Peyer's patch (tissue), 4 donors: ENCODE measurements around the gene ZNF383. TPM values are rescaled to one million over a fixed set of nuclear protein-coding genes. Genes with fewer than 3 reads are reported as not detected.

Experiments
- total RNA-seq, 4 donors: library from RNA; depleted of rRNA; stranded (reverse); fragments of >200 nt; gene quantifications; one replicate each; pipeline ENCODE4 v1.1.0, GENCODE V29; 2016

ZNF383 gene
- total RNA-seq, 4 donors from 2014 or later, result 7.4 to 23.1 (median 12.1) TPM

Other genes starting within 250 kb of the ZNF383 start
- 10 to 100 TPM in 1 of 4 donors, 1 to 10 TPM in 3; 1.9 to 17.3 (median 9.0) TPM for gene ZNF420, start 139.8 kb upstream of the ZNF383 start, total RNA-seq
- 10 to 100 TPM in 1 of 4 donors, 1 to 10 TPM in 3; 4.1 to 27.5 (median 6.7) TPM for gene ZNF585A, start 45.5 kb upstream of the ZNF383 start, total RNA-seq
- 10 to 100 TPM; 21.1 to 28.1 (median 24.3) TPM for gene ZNF585B, start 7.7 kb upstream of the ZNF383 start, total RNA-seq
- 10 to 100 TPM in 1 of 4 donors, 1 to 10 TPM in 3; 3.0 to 14.0 (median 5.7) TPM for gene ZNF527, start 152.9 kb downstream of the ZNF383 start, total RNA-seq
- gene ZNF569, start 249.2 kb downstream of the ZNF383 start, total RNA-seq, result 1 to 10 TPM; 1.1 to 3.5 (median 1.4) TPM